ENCODE results near the gene FAM186B.

Gene FAM186B

DNA sequence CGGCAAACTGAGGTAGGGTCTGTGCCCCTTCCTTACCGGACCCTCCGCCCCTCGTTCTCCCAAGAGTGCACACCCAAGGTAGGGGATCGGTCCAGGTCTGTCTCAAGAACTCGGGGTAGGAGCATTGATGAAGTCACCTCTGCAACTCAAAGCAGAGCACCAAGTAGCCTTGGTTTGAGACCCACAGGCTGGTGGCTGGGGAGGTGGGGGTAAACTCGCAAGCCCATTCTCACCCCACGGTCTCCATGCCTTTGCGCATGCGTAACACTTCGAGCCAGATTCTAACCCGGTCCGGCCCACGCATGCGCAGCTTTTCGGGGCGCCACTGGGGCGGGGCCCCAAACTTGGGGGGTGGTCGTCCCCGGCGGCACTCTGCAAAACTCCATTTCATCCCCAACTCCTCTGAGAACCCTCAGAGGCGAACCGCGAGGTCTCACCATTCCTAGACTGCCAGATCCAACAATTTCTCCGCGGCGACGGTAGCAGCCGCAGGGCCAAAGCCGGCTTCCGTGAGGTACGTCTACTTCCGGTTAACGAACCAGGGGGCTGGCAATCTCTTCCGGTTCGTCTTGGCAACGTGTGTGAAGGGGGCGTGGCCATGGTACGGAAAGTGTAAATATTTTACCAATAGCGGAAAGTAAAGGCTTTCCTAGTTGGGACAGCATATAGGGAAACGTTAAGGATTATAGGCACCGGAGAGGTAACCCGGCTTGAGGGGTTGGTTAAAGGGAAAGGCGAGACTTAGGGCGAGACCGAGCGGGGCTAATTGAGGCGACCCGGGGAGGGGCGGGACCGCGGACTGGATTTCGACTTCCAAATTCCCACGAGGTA, 37.6 kb downstream of the FAM186B start, which contains the start of gene MCRS1:
Gene MCRS1, minus strand, starts transcription at position 532 of the 831 bp plus-strand sequence. CDS start 1,411 bp downstream, outside the sequence.
- DNase-seq (ENCODE audit: low spot score), result peak; percentile 98

- no peak for DNase-seq (ENCODE audit: low spot score)
Observed at GRCh38 chr12:49567302-49567610, 38.2 kb downstream of the FAM186B start.

- no peak for DNase-seq (ENCODE audit: low spot score)
Observed at GRCh38 chr12:49566361-49566760, 39.1 kb downstream of the FAM186B start.

- DNase-seq (ENCODE audit: low spot score), result no peak
Observed at GRCh38 chr12:49565406-49566265, 39.8 kb downstream of the FAM186B start.

GRCh38 chr12:49564686-49565405, 40.6 kb downstream of the FAM186B start:
- no peak for DNase-seq (ENCODE audit: low spot score)

DNA sequence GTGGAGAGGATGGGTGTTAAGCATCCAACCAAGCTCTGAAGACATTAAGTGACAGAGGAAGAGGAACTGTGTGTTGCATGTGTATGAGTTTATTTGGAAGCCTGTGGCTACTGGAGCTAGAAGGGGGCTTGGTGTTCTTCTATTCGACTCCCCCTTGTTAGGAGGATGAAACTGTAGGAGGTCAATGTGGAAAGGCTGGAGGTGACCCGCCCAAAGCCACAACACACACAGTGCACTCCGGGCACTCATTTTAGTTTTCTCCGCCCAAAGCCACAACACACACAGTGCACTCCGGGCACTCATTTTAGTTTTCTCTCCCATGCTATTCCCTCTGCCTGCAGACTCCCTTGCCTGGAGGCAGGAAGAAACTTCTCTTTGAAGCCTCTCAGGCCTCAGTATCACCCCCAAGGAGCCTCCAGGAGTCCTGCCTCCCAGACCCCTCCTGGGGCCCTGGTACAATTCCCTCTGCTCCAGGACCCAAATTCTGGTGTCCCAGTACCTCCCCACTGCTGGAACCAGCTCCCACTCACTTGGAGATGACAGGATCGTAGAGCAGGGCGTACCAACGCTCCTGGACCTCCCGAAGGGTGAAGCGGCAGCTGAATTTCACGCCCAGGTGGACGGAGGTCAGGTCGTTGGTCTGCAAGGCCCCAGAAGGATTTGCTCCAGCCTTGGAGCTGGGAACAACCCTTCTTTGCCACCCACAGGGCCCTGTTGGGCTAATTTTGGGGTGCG, 41.3 kb downstream of the FAM186B start:
- no peak for DNase-seq (ENCODE audit: low spot score)

DNA sequence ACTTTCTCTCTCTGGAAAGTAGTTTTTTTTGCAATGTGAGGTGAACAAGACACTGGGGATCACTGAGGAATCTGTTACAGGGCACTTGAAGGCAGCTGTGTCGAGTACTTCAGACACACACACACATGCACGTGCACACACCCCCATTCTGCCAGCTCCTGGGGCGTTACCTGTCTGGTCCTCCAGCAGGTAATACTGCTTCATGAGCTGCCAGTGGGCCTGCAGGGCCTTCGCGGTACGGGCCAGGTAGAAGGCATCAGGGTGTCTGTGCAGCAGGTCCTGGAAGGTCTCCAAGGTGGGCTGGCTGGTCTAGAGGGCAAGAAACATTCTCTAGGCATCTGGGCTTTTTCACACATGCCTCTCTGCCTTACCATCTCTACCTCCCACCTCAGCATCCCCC, 42.6 kb downstream of the FAM186B start:
- DNase-seq (ENCODE audit: low spot score), result no peak

GRCh38 chr12:49562233-49562632, 43.2 kb downstream of the FAM186B start:
- no peak for DNase-seq (ENCODE audit: low spot score)

DNA sequence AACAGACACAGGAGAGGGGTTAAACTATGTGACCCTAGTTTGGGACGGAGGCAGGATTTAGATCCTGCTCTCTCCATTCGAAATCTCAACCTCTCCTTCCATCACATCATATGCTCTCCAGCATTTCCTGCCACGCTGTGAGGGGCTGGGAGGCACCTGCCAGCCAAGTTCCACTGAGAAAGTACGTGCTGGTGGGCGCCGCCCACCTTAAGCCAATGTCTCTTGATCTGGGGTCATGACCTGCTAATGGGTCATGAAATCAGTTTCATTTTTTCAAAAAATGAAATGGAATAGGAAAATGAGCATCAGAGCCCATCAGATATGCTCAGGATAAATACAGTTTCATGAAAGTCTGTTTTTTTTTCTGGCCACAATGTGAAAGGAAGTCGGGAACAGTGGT, 44.7 kb downstream of the FAM186B start:
- no peak for DNase-seq (ENCODE audit: low spot score)

- no peak for DNase-seq (ENCODE audit: low spot score)
Observed at GRCh38 chr12:49559011-49559675, 46.3 kb downstream of the FAM186B start.

DNA sequence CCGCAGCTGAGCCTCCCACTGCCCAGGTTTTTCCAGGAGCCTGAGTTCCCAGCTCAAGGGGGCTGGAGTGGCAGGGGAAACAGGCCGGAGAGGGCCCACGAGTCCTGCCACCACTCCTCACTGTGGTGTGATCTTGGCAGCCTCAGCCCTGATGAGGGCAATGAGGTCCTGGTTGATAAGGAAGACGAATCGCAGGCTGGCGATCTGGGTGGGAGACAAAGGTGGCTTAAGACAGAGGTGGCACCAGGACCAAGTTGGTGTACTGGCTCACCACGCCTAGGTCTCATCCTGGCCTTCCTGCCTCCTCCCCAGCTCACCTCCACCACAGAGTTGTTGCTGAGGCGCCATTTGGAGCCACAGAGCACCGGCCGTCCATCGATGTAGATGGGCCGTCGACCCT, 46.9 kb downstream of the FAM186B start:
- DNase-seq (ENCODE audit: low spot score), result no peak

- DNase-seq (ENCODE audit: low spot score), result no peak
Observed at GRCh38 chr12:49557917-49558215, 47.6 kb downstream of the FAM186B start.

DNA sequence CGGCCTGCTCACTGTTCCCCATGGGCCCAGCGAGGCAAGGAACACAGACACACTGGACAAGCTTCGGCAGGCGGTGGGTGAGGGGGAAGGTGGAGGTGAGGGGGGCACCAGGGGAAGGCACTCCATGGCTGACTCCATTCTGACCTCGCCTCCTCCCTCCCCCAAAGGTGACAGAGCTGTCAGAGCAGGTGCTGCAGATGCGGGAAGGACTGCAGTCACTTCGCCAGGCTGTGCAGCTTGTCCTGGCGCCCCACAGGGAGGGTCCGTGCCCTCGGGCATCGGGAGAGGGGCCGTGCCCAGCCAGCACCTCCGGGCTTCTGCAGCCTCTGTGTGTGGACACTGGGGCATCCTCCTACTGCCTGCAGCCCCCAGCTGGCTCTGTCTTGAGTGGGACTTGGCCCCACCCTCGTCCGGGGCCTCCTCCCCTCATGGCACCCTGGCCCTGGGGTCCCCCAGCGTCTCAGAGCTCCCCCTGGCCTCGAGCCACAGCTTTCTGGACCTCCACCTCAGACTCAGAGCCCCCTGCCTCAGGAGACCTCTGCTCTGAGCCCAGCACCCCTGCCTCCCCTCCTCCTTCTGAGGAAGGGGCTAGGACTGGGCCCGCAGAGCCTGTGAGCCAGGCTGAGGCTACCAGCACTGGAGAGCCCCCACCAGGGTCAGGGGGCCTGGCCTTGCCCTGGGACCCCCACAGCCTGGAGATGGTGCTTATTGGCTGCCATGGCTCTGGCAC, 48.1 kb downstream of the FAM186B start:
- no peak for DNase-seq (ENCODE audit: low spot score)

GRCh38 chr12:49556391-49557186, 48.9 kb downstream of the FAM186B start:
- no peak for DNase-seq (ENCODE audit: low spot score)

DNA sequence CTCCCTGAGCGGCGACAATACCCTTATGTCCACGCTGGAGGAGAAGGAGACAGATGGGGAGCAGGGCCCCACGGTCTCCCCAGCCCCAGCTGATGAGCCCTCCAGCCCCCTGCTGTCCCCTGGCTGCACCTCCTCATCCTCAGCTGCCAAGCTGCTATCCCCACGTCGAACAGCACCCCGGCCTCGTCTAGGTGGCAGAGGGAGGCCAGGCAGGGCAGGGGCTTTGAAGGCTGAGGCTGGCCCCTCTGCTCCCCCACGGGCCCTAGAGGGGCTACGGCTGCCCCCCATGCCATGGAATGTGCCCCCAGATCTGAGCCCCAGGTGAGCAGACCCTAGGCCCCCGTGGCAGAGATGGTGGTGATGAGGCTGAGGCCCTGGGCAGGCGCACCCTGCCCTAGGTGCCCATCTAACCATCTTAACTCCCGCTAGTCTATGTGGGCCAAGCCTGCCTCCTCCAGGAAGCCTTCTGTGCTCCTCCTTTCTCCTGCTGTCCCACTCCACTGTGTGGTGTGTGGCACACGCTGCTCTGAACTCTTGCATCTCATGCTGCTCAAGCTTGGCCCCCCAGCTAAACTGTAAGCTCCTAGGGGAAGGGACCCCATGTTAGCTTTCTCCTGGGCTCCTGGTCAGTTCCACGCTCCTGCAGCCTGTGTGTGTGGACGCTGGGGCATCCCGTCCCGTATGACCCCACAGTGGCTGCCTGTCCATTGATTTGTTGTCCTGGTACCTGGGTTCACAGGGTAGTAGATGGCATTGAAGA, 49.6 kb downstream of the FAM186B start:
- DNase-seq (ENCODE audit: low spot score), result no peak

GRCh38 chr12:49554266-49554665, 51.2 kb downstream of the FAM186B start:
- DNase-seq (ENCODE audit: low spot score), result no peak

- DNase-seq (ENCODE audit: low spot score), result no peak
Observed at GRCh38 chr12:49553512-49554088, 51.8 kb downstream of the FAM186B start.

DNA sequence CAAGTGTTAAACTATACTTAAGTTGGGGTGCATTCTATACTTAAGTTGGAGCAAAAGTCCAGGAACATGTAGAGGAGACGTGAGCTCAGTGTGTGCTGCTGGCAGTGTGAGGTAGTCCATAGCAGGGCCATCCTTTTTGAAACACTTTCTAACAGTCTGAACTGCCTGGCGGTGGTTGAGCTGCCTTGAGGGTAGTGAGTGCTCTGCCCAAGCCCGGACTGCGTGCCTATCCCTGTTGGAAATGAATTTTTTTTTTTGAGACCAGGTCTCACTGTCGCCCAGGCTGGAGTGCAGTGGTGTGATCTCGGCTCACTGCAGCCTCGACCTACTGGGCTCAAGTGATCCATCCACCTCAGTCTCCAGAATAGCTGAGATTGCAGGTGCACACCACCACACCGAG, 52.5 kb downstream of the FAM186B start:
- DNase-seq (ENCODE audit: low spot score), result no peak

DNA sequence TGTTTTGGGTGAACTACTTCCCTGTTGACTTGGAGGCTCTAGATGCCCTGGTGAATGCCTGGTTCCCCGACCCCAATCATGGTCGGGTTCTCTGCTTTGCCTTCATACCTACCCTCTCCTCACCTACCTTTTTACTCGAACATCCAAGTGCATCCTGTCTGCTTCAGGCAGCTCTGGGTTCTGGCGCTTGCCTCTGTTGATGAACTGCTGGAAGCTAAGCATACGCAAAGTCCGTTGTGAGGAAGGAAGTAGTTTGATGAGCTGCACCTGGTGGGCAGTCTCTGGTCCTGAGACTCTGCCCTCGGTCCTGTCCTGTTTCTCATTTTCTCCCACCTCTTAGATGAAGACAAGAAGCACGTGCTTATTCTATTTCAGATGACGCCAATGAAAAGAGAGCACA, 53.0 kb downstream of the FAM186B start:
- no peak for DNase-seq (ENCODE audit: low spot score)
